ENCODE results near the gene FOXD1. TPM values are rescaled to one million over a fixed set of nuclear protein-coding genes. Genes with fewer than 3 reads are reported as not detected.

Gene FOXD1
- polyA plus RNA-seq, 1 of the 3 experiments (the other 2 are of a cell fraction): 73.9 TPM

- 84% methylated on average over 4 of the region's 4 CpGs for WGBS (ENCODE audit: low lambda C conversion rate)
- no peak overlapping the region for H3K4me3 ChIP-seq (ENCODE audit: low read depth in 2 of 2, low read length in 1 of 2)
- CTCF ChIA-PET: interaction anchor here (0.8 to 2.7 kb wide), 7 partner anchors 9 to 150 kb away, joined by 3 to 14 read pairs (median 5); no protein-coding TSS in a partner anchor
- H3K9ac ChIP-seq: no peak overlapping the region
- H3F3A ChIP-seq (replicated peaks; ENCODE audit: insufficient read depth): peaks cover 12% of the 10 kb centered on the region
- H3K27ac ChIP-seq (ENCODE audit: low read depth in 2 of 2, low read length in 1 of 2): no peak overlapping the region
- POLR2A ChIA-PET: no interaction called here
- peaks cover 32% of the 10 kb centered on the region for H3K79me2 ChIP-seq (ENCODE audit: insufficient read depth)
- H3K36me3 ChIP-seq (replicated peaks in 1 of 2; ENCODE audit: control insufficient read depth in 1 of 2, insufficient read depth in 2 of 2, low read length in 1 of 2): peaks cover 14 to 19% of the 10 kb centered on the region in 2 experiments
- no peaks in the 10 kb centered on the region for H3K9me2 ChIP-seq
- no peaks in the 10 kb centered on the region for H3K9me3 ChIP-seq
- peaks cover 9 to 11% of the 10 kb centered on the region in 2 experiments; a peak in 3 of 4 replicates for H3K4me1 ChIP-seq (ENCODE audit: control insufficient read depth in 1 of 2, insufficient read depth in 2 of 2, low read depth in 1 of 2, low read length in 1 of 2)
- no peak overlapping the region for H3K4me2 ChIP-seq
- no peaks in the 10 kb centered on the region for H3K27me3 ChIP-seq (ENCODE audit: insufficient read depth)
- TF ChIP-seq CHD2 (IDR thresholded peaks at IDR 0.05; ENCODE audit: low read length, partially characterized antibody) (no peak), RXRA (IDR thresholded peaks at IDR 0.05; ENCODE audit: borderline replicate concordance, low read depth) (no peak), TEAD4 (IDR thresholded peaks at IDR 0.05; ENCODE audit: borderline replicate concordance, insufficient read depth) (no peak)
- DNase-seq: no peak
- peaks cover 17% of the 10 kb centered on the region for H4K20me1 ChIP-seq (ENCODE audit: insufficient read depth)
- H2AFZ ChIP-seq (ENCODE audit: low read depth): 0 out of 2 replicates have a peak overlapping the region, but pooled peaks have one; percentile 66
These were observed 47.3 kb upstream of the FOXD1 start for GRCh38 chr5:73495772-73496335.

GRCh38 chr5:73494721-73495120 is 46.1 kb upstream of the FOXD1 start:
- H3K79me2 ChIP-seq (ENCODE audit: insufficient read depth): peaks cover 20% of the 10 kb centered on the region

GRCh38 chr5:73493421-73493820 is 44.8 kb upstream of the FOXD1 start:
- Histone ChIP-seq H3K79me2 (ENCODE audit: insufficient read depth) (peaks cover 7% of the 10 kb centered on the region), H3K27ac (ENCODE audit: low read depth in 2 of 2, low read length in 1 of 2) (no peak overlapping the region), H3K4me2 (no peak overlapping the region), H3K36me3 (replicated peaks in 1 of 2; ENCODE audit: control insufficient read depth in 1 of 2, insufficient read depth in 2 of 2, low read length in 1 of 2) (no peaks in the 10 kb centered on the region), H3K27me3 (ENCODE audit: insufficient read depth) (no peaks in the 10 kb centered on the region), H4K20me1 (ENCODE audit: insufficient read depth) (no peaks in the 10 kb centered on the region), H2AFZ (ENCODE audit: low read depth) (no peak overlapping the region), H3F3A (replicated peaks; ENCODE audit: insufficient read depth) (peaks cover 12% of the 10 kb centered on the region), H3K4me3 (ENCODE audit: low read depth in 2 of 2, low read length in 1 of 2) (no peak overlapping the region), H3K9me3 (no peaks in the 10 kb centered on the region), H3K4me1 (ENCODE audit: control insufficient read depth in 1 of 2, insufficient read depth in 2 of 2, low read depth in 1 of 2, low read length in 1 of 2) (peaks cover 0 to 2% of the 10 kb centered on the region in 2 experiments; a peak in 3 of 4 replicates), H3K9ac (no peak overlapping the region), H3K9me2 (no peaks in the 10 kb centered on the region)
- DNase-seq: no peak
- ChIA-PET CTCF (interaction anchor here (1.2 kb wide), 1 partner anchor 42 kb away, joined by 5 read pairs; no protein-coding TSS in a partner anchor), POLR2A (no interaction called here)
- 63% methylated on average over 3 of the region's 3 CpGs for WGBS (ENCODE audit: low lambda C conversion rate)
- TF ChIP-seq RCOR1 (IDR thresholded peaks at IDR 0.05; ENCODE audit: low read length) (no peak), TAF1 (IDR thresholded peaks at IDR 0.05; ENCODE audit: borderline replicate concordance, low read depth, low read length) (no peak), FOXJ3 (CRISPR knock-in tag; IDR thresholded peaks at IDR 0.05) (no peak), RAD21 (IDR thresholded peaks at IDR 0.05; ENCODE audit: low read length) (no peak), FOSL2 (IDR thresholded peaks at IDR 0.05; ENCODE audit: borderline replicate concordance, low read depth) (no peak), EP300 (IDR thresholded peaks at IDR 0.05; ENCODE audit: borderline replicate concordance in 1 of 2, low read depth in 1 of 2, low read length in 1 of 2) (no peak), EZH2phosphoT487 (IDR thresholded peaks at IDR 0.05; ENCODE audit: borderline replicate concordance, low read depth) (no peak)

More at GRCh38 chr5:73494721-73495120, 46.1 kb upstream of the FOXD1 start:
- H3K9me3 ChIP-seq: no peaks in the 10 kb centered on the region
- H3K36me3 ChIP-seq (replicated peaks in 1 of 2; ENCODE audit: control insufficient read depth in 1 of 2, insufficient read depth in 2 of 2, low read length in 1 of 2): peaks cover 2 to 7% of the 10 kb centered on the region in 2 experiments
- H3K4me2 ChIP-seq: peak overlapping the region; percentile 24; the same call in 1 of the 2 replicates
- peaks cover 5% of the 10 kb centered on the region for H4K20me1 ChIP-seq (ENCODE audit: insufficient read depth)
- ChIA-PET CTCF (no interaction called here), POLR2A (no interaction called here)
- no peak overlapping the region for H3K9ac ChIP-seq
- no peaks in the 10 kb centered on the region for H3K27me3 ChIP-seq (ENCODE audit: insufficient read depth)
- no peak for DNase-seq
- H3K4me3 ChIP-seq (ENCODE audit: low read depth in 2 of 2, low read length in 1 of 2): no peak overlapping the region
- H3F3A ChIP-seq (replicated peaks; ENCODE audit: insufficient read depth): peaks cover 12% of the 10 kb centered on the region
- H3K9me2 ChIP-seq: no peaks in the 10 kb centered on the region
- H3K27ac ChIP-seq (ENCODE audit: low read depth in 2 of 2, low read length in 1 of 2): no peak overlapping the region
- TF ChIP-seq, protein P1, sequence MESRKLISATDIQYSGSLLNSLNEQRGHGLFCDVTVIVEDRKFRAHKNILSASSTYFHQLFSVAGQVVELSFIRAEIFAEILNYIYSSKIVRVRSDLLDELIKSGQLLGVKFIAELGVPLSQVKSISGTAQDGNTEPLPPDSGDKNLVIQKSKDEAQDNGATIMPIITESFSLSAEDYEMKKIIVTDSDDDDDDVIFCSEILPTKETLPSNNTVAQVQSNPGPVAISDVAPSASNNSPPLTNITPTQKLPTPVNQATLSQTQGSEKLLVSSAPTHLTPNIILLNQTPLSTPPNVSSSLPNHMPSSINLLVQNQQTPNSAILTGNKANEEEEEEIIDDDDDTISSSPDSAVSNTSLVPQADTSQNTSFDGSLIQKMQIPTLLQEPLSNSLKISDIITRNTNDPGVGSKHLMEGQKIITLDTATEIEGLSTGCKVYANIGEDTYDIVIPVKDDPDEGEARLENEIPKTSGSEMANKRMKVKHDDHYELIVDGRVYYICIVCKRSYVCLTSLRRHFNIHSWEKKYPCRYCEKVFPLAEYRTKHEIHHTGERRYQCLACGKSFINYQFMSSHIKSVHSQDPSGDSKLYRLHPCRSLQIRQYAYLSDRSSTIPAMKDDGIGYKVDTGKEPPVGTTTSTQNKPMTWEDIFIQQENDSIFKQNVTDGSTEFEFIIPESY (IDR thresholded peaks at IDR 0.05; ENCODE audit: borderline replicate concordance, low read depth): no peak
- no peak overlapping the region for H2AFZ ChIP-seq (ENCODE audit: low read depth)
- H3K4me1 ChIP-seq (ENCODE audit: control insufficient read depth in 1 of 2, insufficient read depth in 2 of 2, low read depth in 1 of 2, low read length in 1 of 2): peaks cover under 1 to 2% of the 10 kb centered on the region in 2 experiments; a peak in 3 of 4 replicates

All from SK-N-SH (cell line).